Spinal cord (tissue), 10 donors: Measurements from ENCODE around the gene URB1. TPM values are rescaled to one million over a fixed set of nuclear protein-coding genes. Genes with fewer than 3 reads are reported as not detected.

Source experiments
- DNase-seq, 6 donors: peaks; one replicate each; pipeline versions ENCODE4 v3.0.0 to v3.0.0-alpha.2; 2013 to 2015; ENCODE audit warnings: low spot score in 6 of 6, low read depth in 4 of 6
- H3K27ac ChIP-seq: one replicate; pipeline ENCODE4 v1.5.1; 2013; ENCODE audit warnings: low read depth, low read length, control low read depth
- H3K27me3 ChIP-seq: one replicate; pipeline ENCODE4 v1.6.1; 2013; ENCODE audit warnings: low read length; ENCODE audit not compliant: control insufficient read depth, insufficient read depth
- H3K36me3 ChIP-seq: one replicate; pipeline ENCODE4 v1.6.1; 2013; ENCODE audit warnings: low read length; ENCODE audit not compliant: control insufficient read depth, insufficient read depth
- H3K4me1 ChIP-seq: one replicate; pipeline ENCODE4 v1.6.1; 2013; ENCODE audit warnings: low read length; ENCODE audit not compliant: control insufficient read depth, insufficient read depth
- H3K4me3 ChIP-seq: one replicate; pipeline ENCODE4 v1.5.1; 2013; ENCODE audit warnings: low read depth, low read length, control low read depth
- H3K9me3 ChIP-seq: one replicate; pipeline ENCODE4 v1.6.1; 2013; ENCODE audit warnings: low read length; ENCODE audit not compliant: control insufficient read depth, insufficient read depth
- WGBS: methylation state at CpG from one replicate; pipeline ENCODE4 v1.1.5; 2013; ENCODE audit warnings: missing lambda C conversion rate; ENCODE audit not compliant: insufficient coverage; 5-methylcytosine and 5-hydroxymethylcytosine counted together
- polyA plus RNA-seq, 2 donors: library from polyadenylated mRNA; unstranded; fragments of 120-200 nt; gene quantifications; one replicate each; pipeline ENCODE4 v1.2.1, GENCODE V29; 2013; ENCODE audit not compliant: insufficient read length in 2 of 2
- total RNA-seq, 2 donors: library from RNA; depleted of rRNA in 1 of 2; stranded (reverse); fragments of 120-200 nt in 1 of 2; fragments of >200 nt in 1 of 2; gene quantifications; one replicate each; pipeline versions ENCODE4 v1.2.3 to v1.2.4, GENCODE V29; 2013 to 2014
- donor health status: healthy.

URB1 gene
- total and polyA plus RNA-seq, 4 donors = 15.9 to 18.3 (median 17.1) TPM

DNA sequence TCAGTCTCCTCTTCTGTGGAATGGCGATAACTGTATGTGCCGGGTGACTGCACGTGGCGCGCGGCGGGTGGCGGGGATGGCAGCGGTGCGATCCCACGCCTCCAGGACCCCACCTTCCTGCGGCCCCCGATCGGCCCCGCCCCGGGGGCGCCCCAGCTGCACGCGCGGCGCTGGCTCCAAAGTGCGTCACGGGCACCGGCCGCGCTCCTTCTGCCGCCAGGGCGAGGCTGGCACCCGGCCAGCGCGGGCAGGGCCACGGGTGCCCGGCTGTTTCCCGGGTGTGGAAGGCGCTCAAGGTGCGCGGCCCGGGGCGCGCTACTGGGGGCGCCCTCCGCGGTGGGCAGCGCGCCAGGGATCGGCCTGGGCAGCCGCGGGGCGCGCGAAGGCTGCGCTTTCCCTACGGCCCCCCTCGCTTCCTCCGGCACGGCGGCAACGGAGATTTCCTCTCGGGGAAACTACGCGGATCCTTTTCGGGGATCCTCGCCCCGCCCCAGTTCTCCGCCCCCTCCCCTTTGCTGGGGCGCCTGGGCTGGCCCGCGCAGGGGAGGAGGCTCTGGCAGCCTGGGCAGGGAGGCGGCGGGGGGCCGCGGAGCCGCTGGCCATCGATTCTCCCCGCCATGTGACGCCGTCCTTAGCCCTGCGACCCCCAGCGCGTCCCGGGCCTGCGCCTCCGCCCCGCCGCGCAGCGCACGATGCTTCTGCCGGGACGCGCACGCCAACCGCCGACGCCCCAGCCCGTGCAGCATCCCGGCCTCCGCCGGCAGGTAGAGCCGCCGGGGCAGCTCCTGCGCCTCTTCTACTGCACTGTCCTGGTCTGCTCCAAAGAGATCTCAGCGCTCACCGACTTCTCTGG is 19.6 kb upstream of the URB1 start, which contains the start of gene EVA1C:
EVA1C (plus strand) TSS at position 545 of the 853 bp plus-strand sequence; CDS start at position 693, 148 bp downstream.
- H3K9me3 ChIP-seq = no peaks in the 10 kb centered on the region
- peak in 2 of 6 donors; percentile 50 to 68 for DNase-seq
- under 1% methylated on average over 104 of the region's 104 CpGs for WGBS
- peak within 1 kb of the TSS; percentile 63 for H3K4me3 ChIP-seq
- peaks cover 25% of the 10 kb centered on the region for H3K27me3 ChIP-seq
- H3K36me3 ChIP-seq = no peaks in the 10 kb centered on the region
- peaks cover 25% of the 10 kb centered on the region for H3K4me1 ChIP-seq
- peak within 1 kb of the TSS; percentile 67 for H3K27ac ChIP-seq

DNA sequence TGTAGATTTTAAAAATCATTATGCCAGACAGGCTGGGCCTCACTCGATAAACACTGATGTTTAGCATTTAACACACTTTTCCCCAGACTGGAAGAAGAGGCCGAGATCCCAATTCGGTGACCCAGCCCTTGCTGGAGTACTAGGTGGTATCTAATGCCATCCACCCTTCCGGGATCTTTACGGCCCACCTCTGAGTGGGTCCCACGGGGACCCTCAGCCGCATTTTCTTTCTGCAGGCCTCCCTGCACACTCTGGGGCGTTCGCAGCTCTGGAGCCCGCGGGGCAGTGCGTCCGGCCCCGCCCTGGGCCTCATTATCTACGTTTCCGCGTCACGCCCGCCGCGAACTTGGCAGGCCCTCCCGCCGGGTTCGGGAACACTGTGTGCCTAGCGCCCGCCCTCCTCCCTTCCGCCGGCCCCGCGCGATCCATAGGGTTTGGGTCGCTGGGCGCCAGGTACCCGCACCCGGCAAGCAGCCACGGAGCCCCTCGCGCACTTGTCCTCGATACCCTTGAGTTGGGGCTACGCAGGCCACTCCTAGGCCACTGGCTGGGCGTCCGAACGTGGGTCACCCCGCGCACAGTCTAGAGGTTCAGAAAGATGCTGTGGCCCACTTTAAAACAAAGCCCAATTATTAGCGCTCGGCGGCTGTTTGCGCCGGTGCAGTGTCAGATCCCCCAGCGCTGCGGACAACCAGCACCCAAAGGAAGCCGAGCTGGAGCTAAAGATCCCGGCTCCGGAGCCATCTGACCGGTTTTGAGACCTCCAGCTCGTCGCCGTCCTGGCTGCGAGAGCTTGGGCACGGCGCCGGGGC is 18.7 kb upstream of the URB1 start:
- peaks cover 25% of the 10 kb centered on the region for H3K27me3 ChIP-seq
- WGBS = 5% methylated on average over 62 of the region's 63 CpGs
- no peaks in the 10 kb centered on the region for H3K9me3 ChIP-seq
- peak overlapping the region; percentile 63 for H3K4me3 ChIP-seq
- H3K36me3 ChIP-seq = no peaks in the 10 kb centered on the region
- DNase-seq = peak in 2 of 6 donors; percentile 28 to 70
- peak overlapping the region; percentile 67 for H3K27ac ChIP-seq
- peaks cover 25% of the 10 kb centered on the region for H3K4me1 ChIP-seq

DNA sequence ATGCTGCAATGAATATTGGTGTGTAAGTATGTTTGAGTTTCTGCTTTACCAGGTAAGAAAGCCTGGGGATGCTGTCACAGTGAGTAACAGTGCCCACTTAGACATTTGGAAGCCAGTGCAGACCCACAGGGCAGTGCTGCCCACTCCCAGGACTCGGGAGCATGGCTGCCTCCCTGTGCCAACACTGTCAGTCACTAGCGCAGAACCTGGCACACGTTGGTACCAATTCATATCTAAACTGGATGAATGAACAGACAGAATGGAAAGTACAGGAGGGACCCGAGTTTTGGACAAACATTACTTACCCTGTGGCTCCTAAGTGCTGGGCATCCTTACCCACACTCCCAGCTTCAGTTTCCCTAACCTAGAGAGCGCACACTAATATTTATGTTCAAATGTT is 18.1 kb upstream of the URB1 start:
- Histone ChIP-seq H3K36me3 (no peaks in the 10 kb centered on the region), H3K4me3 (peak overlapping the region; percentile 63), H3K4me1 (peaks cover 25% of the 10 kb centered on the region), H3K9me3 (no peaks in the 10 kb centered on the region), H3K27ac (no peak overlapping the region), H3K27me3 (peaks cover 25% of the 10 kb centered on the region)
- DNase-seq = no peak
- 35% methylated on average over 2 of the region's 5 CpGs for WGBS

DNA sequence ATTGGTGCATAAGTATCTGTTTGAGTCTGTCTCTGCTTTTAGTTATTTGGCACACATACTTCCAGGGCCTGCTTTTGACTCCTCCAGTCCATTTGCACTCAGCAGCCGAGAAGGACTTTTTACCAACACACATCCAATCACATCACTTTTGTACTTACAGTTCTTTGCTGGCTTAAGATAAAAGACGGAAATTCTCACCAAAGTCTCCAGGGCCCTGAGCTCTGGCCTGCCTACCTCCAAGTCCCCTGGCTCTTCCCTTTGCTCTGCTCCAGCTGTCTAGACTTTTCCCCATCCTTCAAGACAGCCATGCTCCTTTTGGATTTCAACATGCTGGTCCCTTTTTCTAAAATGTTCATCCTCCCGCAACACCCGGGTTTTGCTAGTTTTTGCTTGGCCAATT is 17.5 kb upstream of the URB1 start:
- no peak for DNase-seq
- H3K9me3 ChIP-seq = no peaks in the 10 kb centered on the region
- H3K27ac ChIP-seq = no peak overlapping the region
- H3K27me3 ChIP-seq = peaks cover 25% of the 10 kb centered on the region
- no peaks in the 10 kb centered on the region for H3K36me3 ChIP-seq
- no peak overlapping the region for H3K4me3 ChIP-seq
- H3K4me1 ChIP-seq = peaks cover 25% of the 10 kb centered on the region
- WGBS = 84% methylated on average over 4 of the region's 4 CpGs

GRCh38 chr21:32406405-32406804 is 13.6 kb upstream of the URB1 start:
- no peak overlapping the region for H3K4me3 ChIP-seq
- H3K27me3 ChIP-seq = peaks cover 10% of the 10 kb centered on the region
- WGBS = 76% methylated on average over 4 of the region's 6 CpGs
- DNase-seq = no peak
- H3K27ac ChIP-seq = no peak overlapping the region
- H3K36me3 ChIP-seq = no peaks in the 10 kb centered on the region
- H3K9me3 ChIP-seq = no peaks in the 10 kb centered on the region
- peaks cover 7% of the 10 kb centered on the region for H3K4me1 ChIP-seq

- Histone ChIP-seq H3K27ac (no peak overlapping the region), H3K4me1 (no peaks in the 10 kb centered on the region), H3K36me3 (no peaks in the 10 kb centered on the region), H3K4me3 (no peak overlapping the region), H3K27me3 (peaks cover 3% of the 10 kb centered on the region), H3K9me3 (no peaks in the 10 kb centered on the region)
- peak in 2 of 6 donors; percentile 80 to 85 for DNase-seq
- WGBS = 10% methylated on average over 3 of the region's 5 CpGs
Measured at GRCh38 chr21:32403201-32403777, 10.5 kb upstream of the URB1 start.

- no peaks in the 10 kb centered on the region for H3K27me3 ChIP-seq
- H3K27ac ChIP-seq = no peak overlapping the region
- H3K36me3 ChIP-seq = peaks cover 6% of the 10 kb centered on the region
- no peak for DNase-seq
- no peaks in the 10 kb centered on the region for H3K9me3 ChIP-seq
- H3K4me1 ChIP-seq = peaks cover 12% of the 10 kb centered on the region
- H3K4me3 ChIP-seq = peak overlapping the region; percentile 93
- WGBS = 58% methylated on average over 8 of the region's 9 CpGs
Measured at GRCh38 chr21:32393677-32394001, 827 bp upstream of the URB1 start.

DNA sequence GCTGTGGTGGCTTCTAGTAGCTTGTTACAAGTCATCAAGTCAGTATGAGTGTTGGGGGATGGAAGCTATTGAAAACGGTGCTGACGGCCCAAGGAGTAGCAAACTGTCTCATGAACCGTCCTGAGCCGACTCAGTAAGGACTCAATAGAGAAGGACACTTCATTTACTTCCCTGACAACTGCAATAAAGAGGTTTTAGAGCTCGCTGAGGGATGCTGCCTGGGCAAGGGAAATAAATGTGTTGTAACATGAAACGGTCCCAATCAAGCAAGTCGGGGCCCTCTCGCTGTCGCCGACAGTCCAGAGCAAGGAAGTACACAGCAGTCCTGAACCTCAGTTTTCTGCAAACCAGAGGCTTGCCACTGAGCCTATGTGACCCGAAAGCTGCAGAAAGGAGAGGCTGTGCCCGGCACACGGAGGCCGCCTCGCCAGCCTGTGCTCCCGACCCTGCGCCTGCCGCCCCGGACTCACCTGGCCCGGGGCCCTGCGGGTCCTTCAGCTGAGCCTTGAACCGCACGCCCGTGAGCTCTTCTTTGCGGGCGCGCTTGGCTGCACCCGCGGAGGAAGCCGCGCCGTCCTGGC is 423 bp downstream of the URB1 start:
- peaks cover 14% of the 10 kb centered on the region for H3K36me3 ChIP-seq
- H3K4me3 ChIP-seq = peak overlapping the region; percentile 93
- no peak overlapping the region for H3K27ac ChIP-seq
- DNase-seq = no peak
- no peaks in the 10 kb centered on the region for H3K9me3 ChIP-seq
- H3K27me3 ChIP-seq = no peaks in the 10 kb centered on the region
- peaks cover 12% of the 10 kb centered on the region for H3K4me1 ChIP-seq
- 0% methylated on average over 30 of the region's 32 CpGs for WGBS

- no peaks in the 10 kb centered on the region for H3K27me3 ChIP-seq
- H3K27ac ChIP-seq = no peak overlapping the region
- DNase-seq = no peak
- peaks cover 12% of the 10 kb centered on the region for H3K4me1 ChIP-seq
- H3K4me3 ChIP-seq = peak overlapping the region; percentile 93
- no peaks in the 10 kb centered on the region for H3K9me3 ChIP-seq
- 80% methylated on average over 1 of the region's 4 CpGs for WGBS
- peaks cover 14% of the 10 kb centered on the region for H3K36me3 ChIP-seq
Measured at GRCh38 chr21:32391755-32392154, 1.1 kb downstream of the URB1 start.
